Esophagus muscularis mucosa (tissue), 3 donors: ENCODE measurements around the gene RNF138.

ENCODE experiments used
- POLR2A ChIP-seq: fragments of 450-650 bp; IDR thresholded peaks from one replicate; pipeline ENCODE4 v1.6.1; 2017; ENCODE audit warnings: antibody characterized with exemption, moderate library complexity, mild to moderate bottlenecking, low read depth
- TF ChIP-seq, protein P1 (sequence below), 3 experiments: fragments of 200-600 bp in 2 of 3; fragments of 450-650 bp in 1 of 3; sonication (generic) in 2 of 3; IDR thresholded peaks; one replicate each; pipeline ENCODE4 v1.5.1; 2017 to 2019; ENCODE audit warnings: antibody characterized with exemption in 3 of 3, mild to moderate bottlenecking in 2 of 3, moderate library complexity in 1 of 3

DNA sequence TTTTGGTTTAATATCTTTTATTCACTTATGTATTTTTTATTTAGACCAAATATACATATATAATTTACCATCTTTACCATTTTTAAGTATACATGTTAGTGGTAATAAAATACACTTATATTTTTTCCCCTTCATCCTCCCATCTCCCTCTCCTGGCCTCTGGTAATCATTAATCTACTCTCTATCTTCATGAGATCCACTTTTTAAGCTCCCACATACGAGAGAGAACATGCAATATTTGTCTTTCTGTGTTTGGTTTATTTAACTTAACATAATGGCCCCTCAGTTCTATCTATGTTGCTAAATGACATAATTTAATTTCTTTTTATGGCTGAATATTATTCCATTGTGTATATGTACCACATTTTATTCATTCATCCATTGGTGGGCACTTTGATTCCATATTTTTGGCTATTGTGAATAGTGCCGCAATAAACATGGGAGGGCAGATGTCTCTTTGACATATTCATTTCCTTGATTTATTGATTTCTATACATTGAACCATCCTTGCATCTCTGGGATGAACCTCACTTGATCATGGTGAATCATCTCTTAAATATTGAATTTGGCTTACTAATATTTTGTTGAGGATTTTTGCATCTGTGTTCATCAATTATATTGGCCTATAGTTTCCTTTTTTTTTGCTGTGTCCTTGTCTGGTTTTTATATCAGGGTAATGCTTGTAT, 56.7 kb downstream of the RNF138 start:
- TF ChIP-seq, protein P1, sequence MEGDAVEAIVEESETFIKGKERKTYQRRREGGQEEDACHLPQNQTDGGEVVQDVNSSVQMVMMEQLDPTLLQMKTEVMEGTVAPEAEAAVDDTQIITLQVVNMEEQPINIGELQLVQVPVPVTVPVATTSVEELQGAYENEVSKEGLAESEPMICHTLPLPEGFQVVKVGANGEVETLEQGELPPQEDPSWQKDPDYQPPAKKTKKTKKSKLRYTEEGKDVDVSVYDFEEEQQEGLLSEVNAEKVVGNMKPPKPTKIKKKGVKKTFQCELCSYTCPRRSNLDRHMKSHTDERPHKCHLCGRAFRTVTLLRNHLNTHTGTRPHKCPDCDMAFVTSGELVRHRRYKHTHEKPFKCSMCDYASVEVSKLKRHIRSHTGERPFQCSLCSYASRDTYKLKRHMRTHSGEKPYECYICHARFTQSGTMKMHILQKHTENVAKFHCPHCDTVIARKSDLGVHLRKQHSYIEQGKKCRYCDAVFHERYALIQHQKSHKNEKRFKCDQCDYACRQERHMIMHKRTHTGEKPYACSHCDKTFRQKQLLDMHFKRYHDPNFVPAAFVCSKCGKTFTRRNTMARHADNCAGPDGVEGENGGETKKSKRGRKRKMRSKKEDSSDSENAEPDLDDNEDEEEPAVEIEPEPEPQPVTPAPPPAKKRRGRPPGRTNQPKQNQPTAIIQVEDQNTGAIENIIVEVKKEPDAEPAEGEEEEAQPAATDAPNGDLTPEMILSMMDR (IDR thresholded peaks at IDR 0.05): no peak
- no peak for TF ChIP-seq POLR2A
